GM12873 (cell line): ENCODE results near the gene JPH3.

Experiments
- CTCF ChIP-seq: IDR thresholded peaks from 2 replicates; pipeline ENCODE4 v1.5.1; 2012; ENCODE audit warnings: low read depth, mild to moderate bottlenecking, moderate library complexity, low read length, control low read depth; ENCODE audit not compliant: insufficient read depth; ENCODE audit errors: missing control alignments

Gene JPH3

GRCh38 chr16:87675111-87675719 is 72.9 kb downstream of the JPH3 start:
- TF ChIP-seq CTCF: no peak

GRCh38 chr16:87677830-87678229 is 75.5 kb downstream of the JPH3 start:
- no peak for TF ChIP-seq CTCF

GRCh38 chr16:87678618-87679017 is 76.3 kb downstream of the JPH3 start:
- no peak for TF ChIP-seq CTCF

DNA sequence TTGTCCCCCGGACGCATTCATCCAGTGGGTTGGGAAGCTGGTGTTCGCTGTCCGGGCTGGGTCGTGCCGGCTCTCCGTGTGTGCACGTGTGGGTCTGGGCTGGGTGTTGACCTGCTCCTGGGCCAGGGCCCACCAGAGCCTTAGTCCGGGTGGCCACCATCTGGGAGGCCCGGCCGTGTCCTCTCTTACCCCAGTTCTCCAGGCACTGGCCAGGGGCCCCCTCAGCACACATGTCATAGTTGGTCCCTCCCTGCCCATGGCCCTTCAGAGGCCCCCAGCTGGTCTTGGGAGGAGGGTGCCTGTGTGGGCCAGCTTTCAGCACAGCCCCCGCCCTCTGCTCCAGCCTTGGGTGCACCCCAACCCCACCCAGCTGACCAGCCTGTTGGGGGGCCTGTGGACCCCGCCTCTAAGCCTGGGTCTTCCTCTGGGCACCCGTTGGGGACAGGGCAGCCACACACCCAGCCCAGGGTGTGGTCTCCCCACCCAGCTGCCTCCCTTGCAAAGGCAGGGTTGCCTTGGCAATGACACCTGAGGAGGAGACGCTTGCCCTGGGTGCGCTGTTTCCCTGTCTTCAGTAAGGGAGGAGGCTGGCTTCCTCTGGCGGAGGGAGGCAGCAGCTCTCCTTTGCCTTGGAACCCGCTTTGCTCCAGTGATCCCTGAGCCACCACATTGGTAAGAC is 77.4 kb downstream of the JPH3 start:
- TF ChIP-seq CTCF: no peak

GRCh38 chr16:87680272-87680644 is 78.0 kb downstream of the JPH3 start:
- no peak for TF ChIP-seq CTCF

DNA sequence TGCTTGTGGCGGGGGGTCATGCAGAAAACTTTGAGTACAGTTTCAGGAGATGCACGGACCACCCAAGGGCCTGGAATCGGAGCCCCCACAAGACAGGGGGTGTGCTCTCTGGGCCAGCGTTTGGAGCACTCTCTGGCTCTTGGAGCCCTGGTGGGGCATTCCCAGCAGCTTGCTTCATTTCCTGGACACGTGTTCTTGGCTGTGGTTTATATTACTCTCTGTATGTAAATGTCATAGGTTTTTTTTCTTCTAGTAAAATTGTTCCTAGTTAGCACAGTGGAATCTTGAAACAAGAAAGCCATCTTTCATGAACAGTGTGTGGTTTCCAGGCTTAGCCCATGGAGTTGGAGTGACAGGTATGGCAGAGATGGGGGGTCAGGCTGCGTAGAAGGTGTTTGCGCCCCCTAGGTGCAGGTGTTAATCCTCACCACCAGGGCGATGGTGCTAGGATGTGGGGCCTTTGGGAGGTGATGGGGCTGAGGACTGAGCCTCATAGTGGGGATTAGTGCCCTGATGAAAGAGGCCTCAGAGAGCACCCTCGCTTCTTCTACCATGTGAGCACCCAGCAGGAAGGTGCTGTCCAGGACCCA is 79.8 kb downstream of the JPH3 start:
- TF ChIP-seq CTCF: peak; percentile 59

DNA sequence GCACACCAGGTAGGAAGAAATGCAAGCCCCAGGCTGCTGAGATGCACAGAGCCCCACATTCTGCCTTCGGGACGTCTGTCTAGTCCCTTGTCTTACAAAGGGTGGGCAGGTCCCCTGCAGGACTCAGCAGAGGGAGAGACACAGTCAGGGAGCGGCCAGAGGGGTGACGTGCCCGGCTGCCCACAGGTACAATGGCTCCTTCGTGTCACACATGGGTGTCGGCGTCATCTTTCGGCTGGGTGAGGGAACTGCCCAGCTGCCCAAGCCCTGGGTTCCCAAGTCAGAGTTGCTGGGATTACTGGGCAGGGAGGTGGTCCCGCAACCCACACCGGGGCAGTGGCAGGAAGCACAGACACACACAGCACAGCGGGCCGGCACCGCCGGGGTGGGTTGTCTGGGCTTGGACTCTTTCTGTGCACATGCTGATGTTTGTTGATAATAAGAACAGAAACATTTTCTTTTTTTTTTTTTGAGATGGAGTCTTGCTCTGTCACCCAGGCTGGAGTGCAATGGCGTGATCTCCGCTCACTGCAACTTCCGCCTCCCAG is 80.6 kb downstream of the JPH3 start:
- TF ChIP-seq CTCF: no peak
